GM10266 (cell line): Measurements from ENCODE around the gene CTNND2.

ENCODE experiments used
- DNase-seq: peaks from one replicate; pipeline ENCODE4 v3.0.0; 2012; ENCODE audit errors: extremely low spot score
- TF ChIP-seq, protein P1 (sequence below): IDR thresholded peaks from 2 replicates; pipeline ENCODE4 v1.5.1; 2012; ENCODE audit warnings: mild to moderate bottlenecking, low read depth; ENCODE audit not compliant: control insufficient read depth, insufficient read depth; ENCODE audit errors: missing control alignments

The CTNND2 gene

DNA sequence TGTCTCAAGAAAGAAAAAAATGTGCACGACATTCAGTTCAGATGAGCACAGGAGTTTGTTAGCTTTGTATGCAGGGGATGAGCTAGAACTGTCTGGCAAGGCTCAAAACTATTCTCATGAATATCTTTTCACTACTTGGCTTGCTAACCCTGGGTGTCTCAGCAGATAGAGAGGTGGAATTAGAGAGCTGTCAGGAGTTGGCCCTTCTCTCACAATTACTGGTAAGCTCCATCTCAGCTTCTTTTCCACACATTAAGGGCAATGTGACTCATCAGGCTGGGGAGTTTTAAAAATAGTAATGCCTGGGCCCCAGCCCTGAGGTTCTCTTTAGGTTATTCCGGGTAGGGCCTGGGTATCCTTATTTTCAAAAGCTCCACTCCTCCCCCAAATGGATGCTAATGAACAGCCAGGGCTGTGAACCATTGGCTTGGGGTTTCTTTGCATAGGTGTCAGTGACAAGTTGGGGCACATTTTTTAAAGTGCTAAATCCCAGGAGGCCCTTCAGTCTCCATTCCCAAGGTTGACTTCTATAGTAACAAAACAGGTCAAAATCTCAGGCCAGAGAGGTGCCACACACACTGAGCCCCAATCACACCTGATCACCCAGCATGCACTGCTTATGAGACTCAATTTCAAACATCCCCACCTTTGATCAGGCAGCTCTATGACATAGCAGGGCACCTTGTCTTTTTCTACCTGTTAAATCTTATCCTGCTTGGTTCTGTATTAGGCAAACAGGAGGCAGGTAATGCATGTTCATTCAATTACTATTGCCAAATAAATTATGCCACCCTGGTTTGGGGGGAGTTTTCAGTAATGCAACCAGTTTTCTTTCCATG is 903.5 kb downstream of the CTNND2 start:
- DNase-seq = no peak
- TF ChIP-seq, protein P1, sequence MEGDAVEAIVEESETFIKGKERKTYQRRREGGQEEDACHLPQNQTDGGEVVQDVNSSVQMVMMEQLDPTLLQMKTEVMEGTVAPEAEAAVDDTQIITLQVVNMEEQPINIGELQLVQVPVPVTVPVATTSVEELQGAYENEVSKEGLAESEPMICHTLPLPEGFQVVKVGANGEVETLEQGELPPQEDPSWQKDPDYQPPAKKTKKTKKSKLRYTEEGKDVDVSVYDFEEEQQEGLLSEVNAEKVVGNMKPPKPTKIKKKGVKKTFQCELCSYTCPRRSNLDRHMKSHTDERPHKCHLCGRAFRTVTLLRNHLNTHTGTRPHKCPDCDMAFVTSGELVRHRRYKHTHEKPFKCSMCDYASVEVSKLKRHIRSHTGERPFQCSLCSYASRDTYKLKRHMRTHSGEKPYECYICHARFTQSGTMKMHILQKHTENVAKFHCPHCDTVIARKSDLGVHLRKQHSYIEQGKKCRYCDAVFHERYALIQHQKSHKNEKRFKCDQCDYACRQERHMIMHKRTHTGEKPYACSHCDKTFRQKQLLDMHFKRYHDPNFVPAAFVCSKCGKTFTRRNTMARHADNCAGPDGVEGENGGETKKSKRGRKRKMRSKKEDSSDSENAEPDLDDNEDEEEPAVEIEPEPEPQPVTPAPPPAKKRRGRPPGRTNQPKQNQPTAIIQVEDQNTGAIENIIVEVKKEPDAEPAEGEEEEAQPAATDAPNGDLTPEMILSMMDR = no peak

- TF ChIP-seq, protein P1 = no peak
- no peak for DNase-seq
Measured at GRCh38 chr5:10999714-11000113, 904.5 kb downstream of the CTNND2 start.

DNA sequence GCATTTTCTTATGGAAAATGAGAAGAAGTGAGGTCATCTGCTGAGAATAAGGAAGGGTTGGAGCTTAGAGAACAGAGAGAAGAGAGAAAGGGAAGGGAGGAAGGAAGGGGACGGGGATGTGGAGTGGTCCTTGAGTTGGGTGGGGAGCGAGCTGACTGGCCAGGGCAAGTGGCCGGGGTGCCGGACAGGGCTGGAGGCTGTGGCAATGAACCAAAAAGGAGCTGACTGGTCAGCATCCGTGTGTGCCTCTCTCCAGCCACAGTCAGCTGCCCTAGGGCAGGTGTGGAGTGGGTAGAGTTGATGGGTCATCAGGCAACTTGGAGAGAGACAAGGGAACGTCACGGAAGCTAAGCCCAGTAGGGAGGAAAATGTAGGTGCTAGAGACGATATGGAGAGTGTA is 908.4 kb downstream of the CTNND2 start:
- TF ChIP-seq, protein P1 = no peak
- no peak for DNase-seq

- TF ChIP-seq, protein P1 = no peak
- no peak for DNase-seq
Measured at GRCh38 chr5:10994091-10994986, 909.9 kb downstream of the CTNND2 start.

- DNase-seq = no peak
- TF ChIP-seq, protein P1 = no peak
Measured at GRCh38 chr5:10990634-10991033, 913.6 kb downstream of the CTNND2 start.

DNA sequence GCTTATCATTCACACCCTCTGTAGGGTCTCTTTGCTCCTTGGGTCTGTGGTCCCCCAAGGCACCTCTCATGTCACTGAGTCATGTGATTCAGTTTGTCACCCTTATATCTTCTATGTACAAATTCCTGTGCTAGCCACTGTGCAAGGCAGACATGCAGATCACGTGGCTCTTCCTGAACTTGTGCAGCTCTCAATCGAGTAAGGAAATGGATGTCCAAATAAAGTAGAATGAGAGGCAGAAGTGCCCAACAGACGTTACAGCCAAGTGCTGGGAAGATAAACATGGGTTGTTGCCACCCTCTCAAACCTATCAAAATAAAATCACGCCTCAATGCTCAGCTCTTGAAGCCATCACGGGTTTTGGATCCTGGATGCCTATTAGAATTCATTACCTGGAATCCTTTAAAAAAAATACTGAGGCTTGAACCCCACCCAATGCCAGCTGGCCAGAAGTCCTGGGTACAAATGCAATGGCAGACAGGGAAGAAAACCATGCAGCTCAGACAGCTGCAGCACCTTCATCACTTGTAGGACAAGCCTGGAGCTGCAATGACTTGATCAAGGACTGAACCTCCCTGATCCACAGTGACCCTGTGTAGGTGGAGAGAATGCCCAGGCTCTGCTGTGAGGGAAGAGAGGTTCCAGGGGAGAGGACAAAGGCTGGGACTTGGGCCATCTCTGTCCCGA is 914.5 kb downstream of the CTNND2 start:
- no peak for DNase-seq
- TF ChIP-seq, protein P1 = no peak
